HEK293 (cell line): ENCODE results near the gene IL31RA.

Experiments used
- CTCF ChIA-PET: fragments of 350-600 bp; formaldehyde crosslinking; extraction: SDS; loops from one replicate; lab custom pipeline; 2021; ENCODE audit warnings: antibody characterized with exemption; lab: Yijun Ruan, JAX
- POLR2A ChIA-PET: fragments of 300-600 bp; formaldehyde crosslinking; extraction: SDS; loops from one replicate; lab custom pipeline; 2020; ENCODE audit warnings: antibody characterized with exemption, inconsistent platforms; lab: Yijun Ruan, JAX
- H3K27ac ChIP-seq: fragments of 200-500 bp; sonication (Bioruptor generic); 2 replicates; pipeline ENCODE4 v1.5.1; 2014; ENCODE audit warnings: low read depth, low read length, control low read depth, inconsistent platforms; ENCODE audit errors: extremely low read depth
- H3K36me3 ChIP-seq, 2 experiments: fragments of 200-500 bp in 1 of 2; sonication (Bioruptor generic) in 1 of 2; 1 replicate in 1 of 2; 2 replicates in 1 of 2; pipeline ENCODE4 v1.5.1; 2014 to 2017; ENCODE audit warnings: inconsistent platforms in 2 of 2, low read length in 2 of 2; ENCODE audit not compliant: control insufficient read depth in 2 of 2, insufficient read depth in 1 of 2
- H3K4me1 ChIP-seq: fragments of 200-500 bp; sonication (Bioruptor generic); 2 replicates; pipeline ENCODE4 v1.5.1; 2014; ENCODE audit warnings: mild to moderate bottlenecking, low read length, inconsistent platforms; ENCODE audit not compliant: control insufficient read depth, insufficient read depth
- H3K4me3 ChIP-seq: 2 replicates; pipeline ENCODE4 v1.5.1; 2011; ENCODE audit warnings: low read depth, mild to moderate bottlenecking, control low read depth, low read length, moderate library complexity
- H3K9me3 ChIP-seq: fragments of 200-500 bp; sonication (Bioruptor generic); 2 replicates; pipeline ENCODE4 v1.5.1; 2014; ENCODE audit warnings: low read depth, low read length, inconsistent platforms; ENCODE audit not compliant: control insufficient read depth, insufficient read depth
- EGR2 ChIP-seq: fragments of 450-650 bp; formaldehyde crosslinking; IDR thresholded peaks from 2 replicates; pipeline ENCODE4 v1.5.1; 2016; ENCODE audit warnings: low read depth, missing biosample characterization, missing genetic modification characterization
- GLIS2 ChIP-seq: fragments of 450-650 bp; formaldehyde crosslinking; IDR thresholded peaks from 2 replicates; pipeline ENCODE4 v1.5.1; 2016; ENCODE audit warnings: missing biosample characterization, missing genetic modification characterization
- HOXA7 ChIP-seq: sonication (generic); formaldehyde crosslinking; IDR thresholded peaks from 2 replicates; pipeline ENCODE4 v1.8.1; 2022; ENCODE audit warnings: missing genetic modification reagents, borderline replicate concordance
- KLF10 ChIP-seq: fragments of 450-650 bp; IDR thresholded peaks from 2 replicates; pipeline ENCODE4 v1.5.1; 2018; ENCODE audit warnings: missing biosample characterization, mild to moderate bottlenecking, missing genetic modification characterization
- KLF16 ChIP-seq: fragments of 450-650 bp; formaldehyde crosslinking; IDR thresholded peaks from 2 replicates; pipeline ENCODE4 v1.5.1; 2017; ENCODE audit warnings: missing biosample characterization, missing genetic modification characterization
- KLF17 ChIP-seq: fragments of 450-650 bp; formaldehyde crosslinking; IDR thresholded peaks from 2 replicates; pipeline ENCODE4 v1.5.1; 2016; ENCODE audit warnings: missing biosample characterization, missing genetic modification characterization
- KLF7 ChIP-seq: fragments of 450-650 bp; formaldehyde crosslinking; IDR thresholded peaks from 2 replicates; pipeline ENCODE4 v1.5.1; 2016; ENCODE audit warnings: missing biosample characterization, missing genetic modification characterization, borderline replicate concordance
- OSR2 ChIP-seq: fragments of 450-650 bp; formaldehyde crosslinking; IDR thresholded peaks from 2 replicates; pipeline ENCODE4 v1.5.1; 2016; ENCODE audit warnings: missing biosample characterization, missing genetic modification characterization
- SP2 ChIP-seq: fragments of 450-650 bp; formaldehyde crosslinking; IDR thresholded peaks from 2 replicates; pipeline ENCODE4 v1.5.1; 2016; ENCODE audit warnings: missing biosample characterization, missing genetic modification characterization
- TCF7L2 ChIP-seq: IDR thresholded peaks from 2 replicates; pipeline ENCODE4 v1.6.1; 2011; ENCODE audit warnings: low read depth, mild to moderate bottlenecking, inconsistent platforms, low read length, moderate library complexity, borderline replicate concordance
- ZBTB26 ChIP-seq: fragments of 450-650 bp; formaldehyde crosslinking; optimal IDR thresholded peaks from 2 replicates; pipeline ENCODE3; 2016; ENCODE audit warnings: missing biosample characterization, mild to moderate bottlenecking, missing genetic modification characterization
- ZFP69B ChIP-seq: fragments of 450-650 bp; formaldehyde crosslinking; IDR thresholded peaks from 2 replicates; pipeline ENCODE4 v1.5.1; 2016; ENCODE audit warnings: missing biosample characterization, missing genetic modification characterization
- ZNF121 ChIP-seq: fragments of 450-650 bp; formaldehyde crosslinking; IDR thresholded peaks from 2 replicates; pipeline ENCODE4 v1.5.1; 2016; ENCODE audit warnings: missing biosample characterization, missing genetic modification characterization
- ZNF169 ChIP-seq: fragments of 450-650 bp; formaldehyde crosslinking; IDR thresholded peaks from 2 replicates; pipeline ENCODE4 v1.5.1; 2016; ENCODE audit warnings: missing biosample characterization, missing genetic modification characterization
- ZNF18 ChIP-seq: fragments of 450-650 bp; formaldehyde crosslinking; IDR thresholded peaks from 2 replicates; pipeline ENCODE4 v1.5.1; 2016; ENCODE audit warnings: missing biosample characterization, missing genetic modification characterization
- ZNF202 ChIP-seq: fragments of 450-650 bp; formaldehyde crosslinking; IDR thresholded peaks from 2 replicates; pipeline ENCODE4 v1.5.1; 2016; ENCODE audit warnings: missing biosample characterization, missing genetic modification characterization, borderline replicate concordance
- ZNF24 ChIP-seq: fragments of 450-650 bp; formaldehyde crosslinking; IDR thresholded peaks from 2 replicates; pipeline ENCODE4 v1.5.1; 2016; ENCODE audit warnings: missing biosample characterization, missing genetic modification characterization
- ZNF354C ChIP-seq: fragments of 450-650 bp; formaldehyde crosslinking; IDR thresholded peaks from 2 replicates; pipeline ENCODE4 v1.5.1; 2016; ENCODE audit warnings: missing biosample characterization, missing genetic modification characterization, low read depth, borderline replicate concordance
- ZNF366 ChIP-seq: fragments of 450-650 bp; formaldehyde crosslinking; conservative IDR thresholded peaks from 2 replicates; pipeline ENCODE4 v1.5.1; 2016; ENCODE audit warnings: missing biosample characterization, missing genetic modification characterization
- ZNF37A ChIP-seq: fragments of 450-650 bp; IDR thresholded peaks from 2 replicates; pipeline ENCODE4 v1.5.1; 2018; ENCODE audit warnings: missing biosample characterization, missing genetic modification characterization
- ZNF394 ChIP-seq: fragments of 450-650 bp; formaldehyde crosslinking; IDR thresholded peaks from 2 replicates; pipeline ENCODE4 v1.5.1; 2016; ENCODE audit warnings: missing biosample characterization, missing genetic modification characterization, mild to moderate bottlenecking, moderate library complexity, borderline replicate concordance
- ZNF426 ChIP-seq: fragments of 450-650 bp; formaldehyde crosslinking; IDR thresholded peaks from 2 replicates; pipeline ENCODE4 v1.5.1; 2017; ENCODE audit warnings: missing biosample characterization, missing genetic modification characterization, mild to moderate bottlenecking, inconsistent platforms, moderate library complexity
- ZNF449 ChIP-seq: fragments of 450-650 bp; formaldehyde crosslinking; IDR thresholded peaks from 2 replicates; pipeline ENCODE4 v1.5.1; 2017; ENCODE audit warnings: missing biosample characterization, mild to moderate bottlenecking, missing genetic modification characterization, moderate library complexity
- ZNF510 ChIP-seq: fragments of 450-650 bp; formaldehyde crosslinking; IDR thresholded peaks from 2 replicates; pipeline ENCODE4 v1.5.1; 2018; ENCODE audit warnings: mild to moderate bottlenecking, missing genetic modification characterization, missing biosample characterization; ENCODE audit not compliant: insufficient replicate concordance
- ZNF521 ChIP-seq: fragments of 450-650 bp; formaldehyde crosslinking; IDR thresholded peaks from 2 replicates; pipeline ENCODE4 v1.5.1; 2017; ENCODE audit warnings: missing biosample characterization, mild to moderate bottlenecking, missing genetic modification characterization
- ZNF549 ChIP-seq: fragments of 450-650 bp; IDR thresholded peaks from 2 replicates; pipeline ENCODE4 v1.5.1; 2018; ENCODE audit warnings: missing biosample characterization, missing genetic modification characterization, mild to moderate bottlenecking, inconsistent platforms, moderate library complexity
- ZNF580 ChIP-seq: fragments of 450-650 bp; formaldehyde crosslinking; IDR thresholded peaks from 2 replicates; pipeline ENCODE4 v1.5.1; 2016; ENCODE audit warnings: missing biosample characterization, missing genetic modification characterization
- ZNF600 ChIP-seq: fragments of 450-650 bp; formaldehyde crosslinking; IDR thresholded peaks from 2 replicates; pipeline ENCODE4 v1.5.1; 2016; ENCODE audit warnings: missing biosample characterization, missing genetic modification characterization
- ZNF768 ChIP-seq: fragments of 450-650 bp; formaldehyde crosslinking; IDR thresholded peaks from 2 replicates; pipeline ENCODE4 v1.5.1; 2018; ENCODE audit warnings: missing biosample characterization, mild to moderate bottlenecking, missing genetic modification characterization
- ZNF837 ChIP-seq: fragments of 450-650 bp; formaldehyde crosslinking; IDR thresholded peaks from 2 replicates; pipeline ENCODE4 v1.5.1; 2016; ENCODE audit warnings: missing biosample characterization, missing genetic modification characterization
- ZSCAN4 ChIP-seq: fragments of 450-650 bp; formaldehyde crosslinking; IDR thresholded peaks from 2 replicates; pipeline ENCODE4 v1.5.1; 2017; ENCODE audit warnings: missing biosample characterization, missing genetic modification characterization

Gene IL31RA

GRCh38 chr5:55965525-55965924, 114.4 kb downstream of the IL31RA start:
- Histone ChIP-seq H3K4me3 (no peak overlapping the region), H3K9me3 (no peaks in the 10 kb centered on the region), H3K4me1 (no peaks in the 10 kb centered on the region), H3K36me3 (peaks cover 0 to 10% of the 10 kb centered on the region in 2 experiments; a peak in 2 of 3 replicates), H3K27ac (no peak overlapping the region)
- ChIA-PET POLR2A (no interaction called here), CTCF (interaction anchor here (0.7 kb wide), 1 partner anchor 62 kb away, joined by 3 read pairs; no protein-coding TSS in a partner anchor)
- TF ChIP-seq HOXA7 (no peak), ZNF768 (tag by site-specific recombination) (no peak), SP2 (tag by site-specific recombination) (no peak), ZFP69B (no peak), OSR2 (tag by site-specific recombination) (no peak), KLF17 (tag by site-specific recombination) (no peak), ZNF354C (tag by site-specific recombination) (no peak), ZNF600 (tag by site-specific recombination) (no peak), ZNF449 (no peak), ZNF366 (tag by site-specific recombination) (no peak), ZNF426 (no peak), ZNF549 (tag by site-specific recombination) (no peak), ZNF24 (tag by site-specific recombination) (no peak)

GRCh38 chr5:55966284-55966683, 115.1 kb downstream of the IL31RA start:
- Histone ChIP-seq H3K4me3 (no peak overlapping the region), H3K36me3 (peaks cover 0 to 5% of the 10 kb centered on the region in 2 experiments; a peak in 2 of 3 replicates), H3K27ac (no peak overlapping the region), H3K4me1 (no peaks in the 10 kb centered on the region), H3K9me3 (no peaks in the 10 kb centered on the region)
- ChIA-PET POLR2A (no interaction called here), CTCF (no interaction called here)
- TF ChIP-seq ZNF580 (tag by site-specific recombination) (no peak), KLF7 (tag by site-specific recombination) (no peak), ZNF521 (tag by site-specific recombination) (no peak), ZBTB26 (no peak), TCF7L2 (no peak), ZNF837 (tag by site-specific recombination) (no peak), ZNF169 (no peak), GLIS2 (tag by site-specific recombination) (no peak), ZNF37A (tag by site-specific recombination) (no peak), KLF16 (no peak), ZNF394 (tag by site-specific recombination) (no peak), KLF10 (no peak), EGR2 (tag by site-specific recombination) (no peak), ZNF121 (tag by site-specific recombination) (no peak), ZNF549 (tag by site-specific recombination) (no peak), ZNF202 (tag by site-specific recombination) (no peak), ZNF18 (no peak), ZSCAN4 (tag by site-specific recombination) (no peak), ZNF510 (tag by site-specific recombination) (no peak)
